ENCODE results near the gene CPA1.

The CPA1 gene

DNA sequence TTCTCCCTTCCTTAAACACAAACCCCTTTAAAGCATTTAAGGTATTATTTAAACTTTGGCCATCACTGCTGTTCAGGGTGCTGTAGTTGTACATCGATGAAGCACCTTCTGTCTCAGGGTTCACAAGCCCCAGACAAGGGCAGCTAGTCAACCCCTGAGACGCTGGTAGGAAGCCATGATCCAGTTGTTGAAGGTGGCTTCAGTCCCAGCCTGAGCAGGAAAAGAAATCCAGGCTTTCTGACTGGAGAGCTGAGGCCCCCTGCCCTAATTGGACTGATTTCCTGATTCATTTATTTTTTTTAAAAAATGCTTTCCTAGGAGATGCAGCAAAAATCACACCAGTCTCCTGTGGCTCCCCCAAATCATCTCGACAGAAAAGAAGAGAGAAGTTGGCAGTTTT lies 15.8 kb downstream of the CPA1 start:
- no peak overlapping the region for H3K27ac ChIP-seq
- peaks cover 13 to 14% of the 10 kb centered on the region in 2 experiments for H3K4me1 ChIP-seq (ENCODE audit: control insufficient read depth in 1 of 2, insufficient read depth in 1 of 2, low read depth in 1 of 2, low read length in 1 of 2)
- peaks cover 55% of the 10 kb centered on the region for H3K27me3 ChIP-seq
- no peaks in the 10 kb centered on the region for H3K9me3 ChIP-seq
- no peak overlapping the region for H3K4me3 ChIP-seq (ENCODE audit: low read depth in 1 of 2, low read length in 1 of 2)
- no peaks in the 10 kb centered on the region for H3K36me3 ChIP-seq
- TF ChIP-seq CTCF (IDR thresholded peaks at IDR 0.05) = no peak

DNA sequence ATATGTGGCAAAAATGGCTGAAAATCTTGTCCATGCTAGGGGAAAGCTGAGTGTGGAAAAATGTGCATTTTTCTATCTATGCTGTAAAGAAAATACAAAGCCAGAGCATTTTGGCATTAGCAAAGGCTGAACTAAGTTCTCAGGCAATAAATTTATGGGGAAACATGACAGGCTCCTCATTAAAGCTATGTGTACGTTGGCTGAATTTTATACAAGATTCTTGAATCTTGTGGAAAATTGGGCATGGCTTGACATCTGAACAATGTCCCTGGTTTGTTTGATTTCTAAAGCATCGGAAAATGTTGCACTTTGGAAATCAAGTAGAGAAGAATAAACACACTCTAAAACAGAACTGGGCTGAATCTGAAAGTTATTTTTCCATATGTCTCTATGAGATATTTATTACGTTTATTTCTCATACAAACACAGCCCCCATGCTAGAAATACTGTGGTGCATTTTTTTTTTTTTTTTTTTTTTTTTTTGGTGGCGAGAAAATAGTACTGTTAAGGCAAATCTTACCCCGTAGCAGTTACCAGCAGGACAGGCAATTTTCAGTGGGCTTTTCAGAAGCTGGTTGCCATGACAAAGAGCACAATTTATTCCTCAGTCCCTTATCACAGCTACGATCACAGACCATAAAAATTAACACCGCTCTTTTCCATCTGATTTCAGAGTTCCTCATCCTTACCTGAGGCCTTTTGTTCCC lies 16.9 kb downstream of the CPA1 start:
- Histone ChIP-seq H3K9me3 (no peaks in the 10 kb centered on the region), H3K27ac (no peak overlapping the region), H3K4me3 (ENCODE audit: low read depth in 1 of 2, low read length in 1 of 2) (no peak overlapping the region), H3K36me3 (no peaks in the 10 kb centered on the region), H3K27me3 (peaks cover 48% of the 10 kb centered on the region), H3K4me1 (ENCODE audit: control insufficient read depth in 1 of 2, insufficient read depth in 1 of 2, low read depth in 1 of 2, low read length in 1 of 2) (peaks cover 13 to 14% of the 10 kb centered on the region in 2 experiments)
- no peak for TF ChIP-seq CTCF (IDR thresholded peaks at IDR 0.05)

GRCh38 chr7:130397758-130398073 lies 17.4 kb downstream of the CPA1 start:
- H3K27me3 ChIP-seq = peaks cover 43% of the 10 kb centered on the region
- H3K36me3 ChIP-seq = no peaks in the 10 kb centered on the region
- no peak for TF ChIP-seq CTCF (IDR thresholded peaks at IDR 0.05)
- H3K4me1 ChIP-seq (ENCODE audit: control insufficient read depth in 1 of 2, insufficient read depth in 1 of 2, low read depth in 1 of 2, low read length in 1 of 2) = peaks cover 13 to 14% of the 10 kb centered on the region in 2 experiments
- H3K27ac ChIP-seq = no peak overlapping the region
- H3K4me3 ChIP-seq (ENCODE audit: low read depth in 1 of 2, low read length in 1 of 2) = no peak overlapping the region
- H3K9me3 ChIP-seq = no peaks in the 10 kb centered on the region

DNA sequence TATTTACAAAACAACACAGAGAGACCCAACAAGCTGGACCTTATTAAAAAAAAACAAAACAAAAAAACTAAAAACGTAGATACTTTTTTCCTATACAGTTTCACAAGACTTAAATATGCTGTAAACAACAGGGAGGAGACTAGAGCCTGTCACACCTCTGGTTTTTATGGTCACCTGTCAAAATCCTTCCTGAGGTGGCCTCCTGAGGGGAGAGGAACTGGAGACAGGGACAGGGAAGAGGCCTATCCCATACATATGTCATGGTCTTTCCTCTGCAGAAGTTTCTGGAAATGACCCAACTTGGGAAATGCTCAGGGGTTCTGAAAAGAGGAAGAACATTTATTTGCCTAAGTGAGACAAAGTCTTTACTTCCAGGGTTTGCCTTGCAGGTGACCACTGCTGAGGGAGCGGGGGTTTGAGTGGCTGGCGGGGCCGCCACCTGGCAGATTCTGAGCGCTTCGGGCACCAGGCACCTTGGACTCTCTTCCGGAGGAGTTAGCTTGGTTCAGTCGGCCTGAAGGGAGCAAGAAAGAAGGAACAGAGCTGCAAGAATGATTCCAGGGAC lies 18.3 kb downstream of the CPA1 start:
- Histone ChIP-seq H3K4me1 (ENCODE audit: control insufficient read depth in 1 of 2, insufficient read depth in 1 of 2, low read depth in 1 of 2, low read length in 1 of 2) (peaks cover 13 to 14% of the 10 kb centered on the region in 2 experiments), H3K4me3 (ENCODE audit: low read depth in 1 of 2, low read length in 1 of 2) (no peak overlapping the region), H3K9me3 (no peaks in the 10 kb centered on the region), H3K27me3 (peaks cover 34% of the 10 kb centered on the region), H3K27ac (no peak overlapping the region), H3K36me3 (no peaks in the 10 kb centered on the region)
- TF ChIP-seq CTCF (IDR thresholded peaks at IDR 0.05) = no peak

GRCh38 chr7:130400120-130400572 lies 19.9 kb downstream of the CPA1 start:
- peaks cover 18% of the 10 kb centered on the region for H3K27me3 ChIP-seq
- H3K27ac ChIP-seq = no peak overlapping the region
- no peak overlapping the region for H3K4me3 ChIP-seq (ENCODE audit: low read depth in 1 of 2, low read length in 1 of 2)
- H3K9me3 ChIP-seq = no peaks in the 10 kb centered on the region
- H3K36me3 ChIP-seq = no peaks in the 10 kb centered on the region
- no peak for TF ChIP-seq CTCF (IDR thresholded peaks at IDR 0.05)
- peaks cover 13 to 14% of the 10 kb centered on the region in 2 experiments for H3K4me1 ChIP-seq (ENCODE audit: control insufficient read depth in 1 of 2, insufficient read depth in 1 of 2, low read depth in 1 of 2, low read length in 1 of 2)

Measured in neutrophil (primary cell).